PC-9 (cell line): ENCODE results near the gene LONP2.

ENCODE experiments used
- CTCF ChIP-seq: fragments of 200-600 bp; sonication (generic); conservative IDR thresholded peaks from 2 replicates; pipeline ENCODE4 v1.6.1; 2017; ENCODE audit warnings: mixed run types, antibody characterized with exemption, mild to moderate bottlenecking, moderate library complexity
- EZH2 ChIP-seq: fragments of 200-600 bp; sonication (generic); IDR thresholded peaks from 2 replicates; pipeline ENCODE4 v1.8.0; 2017; ENCODE audit warnings: antibody characterized with exemption, low read depth

GRCh38 chr16:48365025-48365600 lies 121.0 kb downstream of the LONP2 start:
- no peak for TF ChIP-seq CTCF
- no peak for TF ChIP-seq EZH2
